Loucy (cell line): ENCODE measurements around the gene SH3TC2.

ENCODE experiments used
- H2AFZ ChIP-seq: fragments of 200-600 bp; sonication (generic); 2 replicates; pipeline ENCODE4 v1.6.0; 2016; ENCODE audit warnings: antibody characterized with exemption, mild to moderate bottlenecking, low read length, moderate library complexity
- H3F3A ChIP-seq: fragments of 200-600 bp; 2 replicates; pipeline ENCODE4 v1.6.0; 2016; ENCODE audit warnings: antibody characterized with exemption, low read depth, mild to moderate bottlenecking
- H3K27me3 ChIP-seq: fragments of 200-600 bp; sonication (generic); 2 replicates; pipeline ENCODE4 v1.6.1; 2014; ENCODE audit warnings: low read length, mild to moderate bottlenecking; ENCODE audit not compliant: insufficient read depth, poor library complexity, severe bottlenecking
- H3K36me3 ChIP-seq: fragments of 200-600 bp; sonication (generic); 2 replicates; pipeline ENCODE4 v1.6.1; 2016; ENCODE audit warnings: low read length; ENCODE audit not compliant: insufficient read depth
- H3K4me1 ChIP-seq: fragments of 200-600 bp; sonication (generic); 2 replicates; pipeline ENCODE4 v1.5.1; 2014; ENCODE audit warnings: low read length, mild to moderate bottlenecking; ENCODE audit not compliant: insufficient read depth, poor library complexity, severe bottlenecking
- H3K4me2 ChIP-seq: fragments of 200-600 bp; sonication (generic); 2 replicates; pipeline ENCODE4 v1.6.0; 2014; ENCODE audit warnings: antibody characterized with exemption, low read length, low read depth, mild to moderate bottlenecking; ENCODE audit not compliant: poor library complexity, severe bottlenecking
- H3K4me3 ChIP-seq: fragments of 200-600 bp; sonication (generic); 2 replicates; pipeline ENCODE4 v1.5.1; 2014; ENCODE audit warnings: low read length, mild to moderate bottlenecking, mixed read lengths; ENCODE audit not compliant: poor library complexity, severe bottlenecking
- H3K79me2 ChIP-seq: fragments of 200-600 bp; sonication (generic); 2 replicates; pipeline ENCODE4 v1.6.1; 2014; ENCODE audit warnings: low read length; ENCODE audit not compliant: insufficient read depth
- H3K9ac ChIP-seq: fragments of 200-600 bp; sonication (generic); 2 replicates; pipeline ENCODE4 v1.6.0; 2014; ENCODE audit warnings: mild to moderate bottlenecking, low read depth, low read length, moderate library complexity; ENCODE audit not compliant: poor library complexity, severe bottlenecking
- H3K9me2 ChIP-seq: fragments of 200-600 bp; sonication (generic); replicated peaks from 2 replicates; pipeline ENCODE4 v1.6.1; 2016; ENCODE audit warnings: low read depth, low read length, mixed read lengths
- H3K9me3 ChIP-seq: fragments of 200-600 bp; sonication (generic); 2 replicates; pipeline ENCODE4 v1.6.1; 2014; ENCODE audit warnings: mild to moderate bottlenecking, antibody characterized with exemption, low read length, low read depth; ENCODE audit not compliant: insufficient read depth
- H4K20me1 ChIP-seq: fragments of 200-600 bp; sonication (generic); 2 replicates; pipeline ENCODE4 v1.6.0; 2014; ENCODE audit warnings: antibody characterized with exemption, low read length, mild to moderate bottlenecking; ENCODE audit not compliant: insufficient read depth, poor library complexity, severe bottlenecking
- CTCF ChIP-seq: fragments of 200-600 bp; sonication (generic); conservative IDR thresholded peaks from 2 replicates; pipeline ENCODE4 v1.5.1; 2014; ENCODE audit warnings: mild to moderate bottlenecking, antibody characterized with exemption, low read length
- EZH2phosphoT487 ChIP-seq: fragments of 200-600 bp; IDR thresholded peaks from 2 replicates; pipeline ENCODE4 v1.6.1; 2018; ENCODE audit warnings: antibody characterized with exemption, mild to moderate bottlenecking, moderate library complexity, borderline replicate concordance

Gene SH3TC2

GRCh38 chr5:149019679-149020078 is 43.2 kb downstream of the SH3TC2 start:
- Histone ChIP-seq H3K9me2 (no peaks in the 10 kb centered on the region), H3K27me3 (no peaks in the 10 kb centered on the region), H4K20me1 (no peaks in the 10 kb centered on the region), H3F3A (no peaks in the 10 kb centered on the region), H3K36me3 (no peaks in the 10 kb centered on the region), H3K4me1 (peaks cover 6% of the 10 kb centered on the region), H3K79me2 (no peaks in the 10 kb centered on the region), H2AFZ (no peak overlapping the region), H3K4me3 (no peak overlapping the region), H3K9me3 (peaks cover 9% of the 10 kb centered on the region; the same call in 1 of the 2 replicates), H3K4me2 (no peak overlapping the region), H3K9ac (no peak overlapping the region)
- no peak for TF ChIP-seq EZH2phosphoT487
- no peak for TF ChIP-seq CTCF

GRCh38 chr5:149018909-149019443 is 43.9 kb downstream of the SH3TC2 start:
- no peaks in the 10 kb centered on the region for H3K27me3 ChIP-seq
- H2AFZ ChIP-seq: peak overlapping the region; percentile 15; the same call in 1 of the 2 replicates
- no peaks in the 10 kb centered on the region for H3K36me3 ChIP-seq
- H4K20me1 ChIP-seq: no peaks in the 10 kb centered on the region
- H3F3A ChIP-seq: no peaks in the 10 kb centered on the region
- TF ChIP-seq CTCF (no peak), EZH2phosphoT487 (no peak)
- H3K79me2 ChIP-seq: no peaks in the 10 kb centered on the region
- peaks cover 6% of the 10 kb centered on the region for H3K4me1 ChIP-seq
- H3K9ac ChIP-seq: no peak overlapping the region
- H3K4me2 ChIP-seq: peak overlapping the region; percentile 14
- no peak overlapping the region for H3K4me3 ChIP-seq
- H3K9me3 ChIP-seq: peaks cover 9% of the 10 kb centered on the region; the same call in 1 of the 2 replicates
- no peaks in the 10 kb centered on the region for H3K9me2 ChIP-seq

GRCh38 chr5:149017636-149018035 is 45.2 kb downstream of the SH3TC2 start:
- Histone ChIP-seq H3K9me3 (peaks cover 7% of the 10 kb centered on the region; the same call in 1 of the 2 replicates), H3K79me2 (no peaks in the 10 kb centered on the region), H3K9ac (no peak overlapping the region), H3K4me1 (peaks cover 6% of the 10 kb centered on the region), H3K36me3 (no peaks in the 10 kb centered on the region), H4K20me1 (no peaks in the 10 kb centered on the region), H3F3A (no peaks in the 10 kb centered on the region), H3K27me3 (no peaks in the 10 kb centered on the region), H2AFZ (no peak overlapping the region), H3K4me2 (no peak overlapping the region), H3K4me3 (no peak overlapping the region), H3K9me2 (no peaks in the 10 kb centered on the region)
- TF ChIP-seq EZH2phosphoT487 (no peak), CTCF (no peak)
